HepG2 (cell line): Measurements from ENCODE around the gene ASXL1. TPM values are rescaled to one million over a fixed set of nuclear protein-coding genes. Genes with fewer than 3 reads are reported as not detected.
A peak's percentile ranks its signal among the peaks of the same experiment; 100 is the strongest.

Experiments used
- ATAD3A ChIP-seq: sonication (generic); formaldehyde crosslinking; IDR thresholded peaks from 2 replicates; pipeline ENCODE4 v1.4.0; 2020; ENCODE audit warnings: missing genetic modification reagents
- HNF4A ChIP-seq: sonication (generic); formaldehyde crosslinking; IDR thresholded peaks from 2 replicates; pipeline ENCODE4 v1.4.0; 2020; ENCODE audit warnings: missing genetic modification reagents
- HNRNPL ChIP-seq: fragments of 200-400 bp; formaldehyde crosslinking; IDR thresholded peaks from 2 replicates; pipeline ENCODE4 v1.6.1; 2017; ENCODE audit warnings: mild to moderate bottlenecking, low read depth, low read length
- HOXA3 ChIP-seq: sonication (generic); formaldehyde crosslinking; IDR thresholded peaks from 2 replicates; pipeline ENCODE4 v1.5.0; 2020; ENCODE audit warnings: missing genetic modification reagents
- JUNB ChIP-seq: sonication (generic); formaldehyde crosslinking; IDR thresholded peaks from 2 replicates; pipeline ENCODE4 v1.8.0; 2022; ENCODE audit warnings: missing genetic modification reagents, mild to moderate bottlenecking, borderline replicate concordance
- KDM3A ChIP-seq: IDR thresholded peaks from 2 replicates; pipeline ENCODE4 v1.6.1; 2018; ENCODE audit warnings: low read depth, missing compliant biosample characterization
- KLF6 ChIP-seq: IDR thresholded peaks from 2 replicates; pipeline ENCODE4 v1.8.0; 2016; ENCODE audit warnings: missing biosample characterization, missing genetic modification reagents
- NR2C2 ChIP-seq: sonication (generic); formaldehyde crosslinking; IDR thresholded peaks from 2 replicates; pipeline ENCODE4 v1.4.0; 2020; ENCODE audit warnings: missing genetic modification reagents, mild to moderate bottlenecking, moderate library complexity, borderline replicate concordance
- PHF20 ChIP-seq: sonication (generic); formaldehyde crosslinking; IDR thresholded peaks from 2 replicates; pipeline ENCODE4 v1.5.0; 2020; ENCODE audit warnings: mild to moderate bottlenecking, missing genetic modification reagents
- ZNF260 ChIP-seq: sonication (generic); formaldehyde crosslinking; IDR thresholded peaks from 2 replicates; pipeline ENCODE4 v1.4.0; 2020; ENCODE audit warnings: missing genetic modification reagents, low read depth, mild to moderate bottlenecking, borderline replicate concordance
- ZNF563 ChIP-seq: sonication (generic); formaldehyde crosslinking; IDR thresholded peaks from 2 replicates; pipeline ENCODE4 v1.8.0; 2022; ENCODE audit warnings: mild to moderate bottlenecking, moderate library complexity, missing genetic modification reagents
- ZNF629 ChIP-seq: sonication (generic); formaldehyde crosslinking; conservative IDR thresholded peaks from 2 replicates; pipeline ENCODE4 v1.5.0; 2020; ENCODE audit warnings: missing genetic modification reagents
- polyA plus RNA-seq, 8 experiments: library from polyadenylated mRNA; depleted of rRNA in 3 of 8; stranded (reverse) in 7 of 8; unstranded in 1 of 8; fragments of >200 nt; fragmentation: Illumina TruSeq in 4 of 8; extraction: Trizol in 4 of 8; gene quantifications; 2 replicates each; pipeline versions ENCODE4 v1.2.1 to v1.2.3, GENCODE V29; 2011 to 2016; ENCODE audit warnings: low read depth in 4 of 8, missing spikeins in 1 of 8, mixed read lengths in 1 of 8; ENCODE audit not compliant: insufficient read depth in 1 of 8
- total RNA-seq, 5 experiments: library from RNA; depleted of rRNA; stranded (reverse); fragments of >200 nt; fragmentation: Illumina TruSeq; extraction: Trizol; gene quantifications; 2 replicates each; pipeline ENCODE4 v1.2.3, GENCODE V29; 2016; ENCODE audit warnings: low read depth in 1 of 5
- TF ChIP-seq, protein P1 (sequence below): sonication (generic); formaldehyde crosslinking; conservative IDR thresholded peaks from 2 replicates; pipeline ENCODE4 v1.4.0; 2020; ENCODE audit warnings: missing genetic modification reagents
- TF ChIP-seq, protein P2 (sequence below): sonication (generic); formaldehyde crosslinking; IDR thresholded peaks from 2 replicates; pipeline ENCODE4 v1.4.0; 2020; ENCODE audit warnings: missing genetic modification reagents, borderline replicate concordance
- TF ChIP-seq, protein P3 (sequence below): IDR thresholded peaks from 2 replicates; pipeline ENCODE4 v1.6.1; 2016; ENCODE audit warnings: mild to moderate bottlenecking
- TF ChIP-seq, protein P4 (sequence below): sonication (generic); formaldehyde crosslinking; IDR thresholded peaks from 2 replicates; pipeline ENCODE4 v1.8.0; 2022; ENCODE audit warnings: mild to moderate bottlenecking, missing genetic modification reagents, moderate library complexity
- TF ChIP-seq, protein P5 (sequence below): sonication (generic); formaldehyde crosslinking; IDR thresholded peaks from 2 replicates; pipeline ENCODE4 v1.4.0; 2020; ENCODE audit warnings: mild to moderate bottlenecking, missing genetic modification reagents, borderline replicate concordance

Gene ASXL1
- total and polyA plus RNA-seq, 2 of the 13 experiments (the other 11 are each of a cell fraction or from before 2014, with no cell fraction given), result 62.1 to 74.8 TPM

DNA sequence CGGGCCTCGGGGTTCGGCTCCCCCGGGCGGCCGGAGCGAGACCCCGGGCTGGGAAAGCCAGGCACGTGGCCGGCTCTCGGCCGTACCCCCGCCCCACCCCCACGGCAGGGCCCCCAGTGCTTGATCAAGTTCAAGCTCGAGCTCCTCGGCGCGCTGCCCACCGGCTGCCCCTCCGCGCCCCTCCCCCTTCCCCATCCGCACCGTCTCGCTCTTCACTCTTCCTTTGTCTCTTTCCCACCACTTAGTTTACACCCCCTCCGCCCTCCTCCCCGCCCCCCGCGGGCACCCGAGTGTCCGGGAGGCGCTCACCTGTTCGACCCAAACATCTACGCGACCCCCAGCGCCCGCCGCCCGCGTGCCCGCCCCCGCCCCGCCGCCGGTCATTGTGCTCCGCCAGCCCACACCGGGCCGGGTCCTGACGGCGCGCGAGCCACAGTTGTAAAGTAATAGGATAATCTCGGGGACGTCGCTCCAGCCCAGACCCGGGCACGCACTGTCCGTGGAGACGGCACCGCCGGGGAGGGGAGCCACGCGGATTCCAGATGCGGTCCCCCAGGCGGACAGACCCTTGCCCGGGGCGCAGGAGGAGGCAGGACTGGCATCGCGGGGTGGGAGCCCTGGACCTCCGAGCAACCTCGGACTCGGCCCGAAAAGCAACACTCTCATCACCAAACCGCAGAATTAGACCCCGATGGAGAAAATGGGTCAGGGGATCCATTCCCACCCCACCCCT, 126.3 kb downstream of the ASXL1 start (continued):
- TF ChIP-seq KLF6 (CRISPR knock-in tag), result no peak
- no peak for TF ChIP-seq HNF4A
- TF ChIP-seq ATAD3A (CRISPR knock-in tag), result no peak
- TF ChIP-seq, protein P1, sequence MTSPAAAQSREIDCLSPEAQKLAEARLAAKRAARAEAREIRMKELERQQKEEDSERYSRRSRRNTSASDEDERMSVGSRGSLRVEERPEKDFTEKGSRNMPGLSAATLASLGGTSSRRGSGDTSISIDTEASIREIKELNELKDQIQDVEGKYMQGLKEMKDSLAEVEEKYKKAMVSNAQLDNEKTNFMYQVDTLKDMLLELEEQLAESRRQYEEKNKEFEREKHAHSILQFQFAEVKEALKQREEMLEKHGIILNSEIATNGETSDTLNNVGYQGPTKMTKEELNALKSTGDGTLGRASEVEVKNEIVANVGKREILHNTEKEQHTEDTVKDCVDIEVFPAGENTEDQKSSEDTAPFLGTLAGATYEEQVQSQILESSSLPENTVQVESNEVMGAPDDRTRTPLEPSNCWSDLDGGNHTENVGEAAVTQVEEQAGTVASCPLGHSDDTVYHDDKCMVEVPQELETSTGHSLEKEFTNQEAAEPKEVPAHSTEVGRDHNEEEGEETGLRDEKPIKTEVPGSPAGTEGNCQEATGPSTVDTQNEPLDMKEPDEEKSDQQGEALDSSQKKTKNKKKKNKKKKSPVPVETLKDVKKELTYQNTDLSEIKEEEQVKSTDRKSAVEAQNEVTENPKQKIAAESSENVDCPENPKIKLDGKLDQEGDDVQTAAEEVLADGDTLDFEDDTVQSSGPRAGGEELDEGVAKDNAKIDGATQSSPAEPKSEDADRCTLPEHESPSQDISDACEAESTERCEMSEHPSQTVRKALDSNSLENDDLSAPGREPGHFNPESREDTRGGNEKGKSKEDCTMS (CRISPR knock-in tag), result no peak
- TF ChIP-seq HNRNPL, result no peak; the same call in 1 of the 2 replicates
- no peak for TF ChIP-seq ZNF629
- TF ChIP-seq, protein P2, sequence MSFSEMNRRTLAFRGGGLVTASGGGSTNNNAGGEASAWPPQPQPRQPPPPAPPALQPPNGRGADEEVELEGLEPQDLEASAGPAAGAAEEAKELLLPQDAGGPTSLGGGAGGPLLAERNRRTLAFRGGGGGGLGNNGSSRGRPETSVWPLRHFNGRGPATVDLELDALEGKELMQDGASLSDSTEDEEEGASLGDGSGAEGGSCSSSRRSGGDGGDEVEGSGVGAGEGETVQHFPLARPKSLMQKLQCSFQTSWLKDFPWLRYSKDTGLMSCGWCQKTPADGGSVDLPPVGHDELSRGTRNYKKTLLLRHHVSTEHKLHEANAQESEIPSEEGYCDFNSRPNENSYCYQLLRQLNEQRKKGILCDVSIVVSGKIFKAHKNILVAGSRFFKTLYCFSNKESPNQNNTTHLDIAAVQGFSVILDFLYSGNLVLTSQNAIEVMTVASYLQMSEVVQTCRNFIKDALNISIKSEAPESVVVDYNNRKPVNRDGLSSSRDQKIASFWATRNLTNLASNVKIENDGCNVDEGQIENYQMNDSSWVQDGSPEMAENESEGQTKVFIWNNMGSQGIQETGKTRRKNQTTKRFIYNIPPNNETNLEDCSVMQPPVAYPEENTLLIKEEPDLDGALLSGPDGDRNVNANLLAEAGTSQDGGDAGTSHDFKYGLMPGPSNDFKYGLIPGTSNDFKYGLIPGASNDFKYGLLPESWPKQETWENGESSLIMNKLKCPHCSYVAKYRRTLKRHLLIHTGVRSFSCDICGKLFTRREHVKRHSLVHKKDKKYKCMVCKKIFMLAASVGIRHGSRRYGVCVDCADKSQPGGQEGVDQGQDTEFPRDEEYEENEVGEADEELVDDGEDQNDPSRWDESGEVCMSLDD, result no peak
- TF ChIP-seq, protein P3, sequence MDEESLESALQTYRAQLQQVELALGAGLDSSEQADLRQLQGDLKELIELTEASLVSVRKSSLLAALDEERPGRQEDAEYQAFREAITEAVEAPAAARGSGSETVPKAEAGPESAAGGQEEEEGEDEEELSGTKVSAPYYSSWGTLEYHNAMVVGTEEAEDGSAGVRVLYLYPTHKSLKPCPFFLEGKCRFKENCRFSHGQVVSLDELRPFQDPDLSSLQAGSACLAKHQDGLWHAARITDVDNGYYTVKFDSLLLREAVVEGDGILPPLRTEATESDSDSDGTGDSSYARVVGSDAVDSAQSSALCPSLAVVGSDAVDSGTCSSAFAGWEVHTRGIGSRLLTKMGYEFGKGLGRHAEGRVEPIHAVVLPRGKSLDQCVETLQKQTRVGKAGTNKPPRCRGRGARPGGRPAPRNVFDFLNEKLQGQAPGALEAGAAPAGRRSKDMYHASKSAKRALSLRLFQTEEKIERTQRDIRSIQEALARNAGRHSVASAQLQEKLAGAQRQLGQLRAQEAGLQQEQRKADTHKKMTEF (CRISPR knock-in tag), result 0 out of 2 replicates have a peak, but pooled peaks have one; percentile 52
- TF ChIP-seq NR2C2, result no peak
- TF ChIP-seq KDM3A (CRISPR knock-in tag), result no peak; the same call in 1 of the 2 replicates
- TF ChIP-seq, protein P4, sequence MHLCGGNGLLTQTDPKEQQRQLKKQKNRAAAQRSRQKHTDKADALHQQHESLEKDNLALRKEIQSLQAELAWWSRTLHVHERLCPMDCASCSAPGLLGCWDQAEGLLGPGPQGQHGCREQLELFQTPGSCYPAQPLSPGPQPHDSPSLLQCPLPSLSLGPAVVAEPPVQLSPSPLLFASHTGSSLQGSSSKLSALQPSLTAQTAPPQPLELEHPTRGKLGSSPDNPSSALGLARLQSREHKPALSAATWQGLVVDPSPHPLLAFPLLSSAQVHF (CRISPR knock-in tag), result no peak
- no peak for TF ChIP-seq JUNB
- no peak for TF ChIP-seq ZNF260 (CRISPR knock-in tag)
- no peak for TF ChIP-seq PHF20
- no peak for TF ChIP-seq ZNF563 (CRISPR knock-in tag)
- TF ChIP-seq HOXA3 (CRISPR knock-in tag), result no peak; the same call in 1 of the 2 replicates
- TF ChIP-seq, protein P5, sequence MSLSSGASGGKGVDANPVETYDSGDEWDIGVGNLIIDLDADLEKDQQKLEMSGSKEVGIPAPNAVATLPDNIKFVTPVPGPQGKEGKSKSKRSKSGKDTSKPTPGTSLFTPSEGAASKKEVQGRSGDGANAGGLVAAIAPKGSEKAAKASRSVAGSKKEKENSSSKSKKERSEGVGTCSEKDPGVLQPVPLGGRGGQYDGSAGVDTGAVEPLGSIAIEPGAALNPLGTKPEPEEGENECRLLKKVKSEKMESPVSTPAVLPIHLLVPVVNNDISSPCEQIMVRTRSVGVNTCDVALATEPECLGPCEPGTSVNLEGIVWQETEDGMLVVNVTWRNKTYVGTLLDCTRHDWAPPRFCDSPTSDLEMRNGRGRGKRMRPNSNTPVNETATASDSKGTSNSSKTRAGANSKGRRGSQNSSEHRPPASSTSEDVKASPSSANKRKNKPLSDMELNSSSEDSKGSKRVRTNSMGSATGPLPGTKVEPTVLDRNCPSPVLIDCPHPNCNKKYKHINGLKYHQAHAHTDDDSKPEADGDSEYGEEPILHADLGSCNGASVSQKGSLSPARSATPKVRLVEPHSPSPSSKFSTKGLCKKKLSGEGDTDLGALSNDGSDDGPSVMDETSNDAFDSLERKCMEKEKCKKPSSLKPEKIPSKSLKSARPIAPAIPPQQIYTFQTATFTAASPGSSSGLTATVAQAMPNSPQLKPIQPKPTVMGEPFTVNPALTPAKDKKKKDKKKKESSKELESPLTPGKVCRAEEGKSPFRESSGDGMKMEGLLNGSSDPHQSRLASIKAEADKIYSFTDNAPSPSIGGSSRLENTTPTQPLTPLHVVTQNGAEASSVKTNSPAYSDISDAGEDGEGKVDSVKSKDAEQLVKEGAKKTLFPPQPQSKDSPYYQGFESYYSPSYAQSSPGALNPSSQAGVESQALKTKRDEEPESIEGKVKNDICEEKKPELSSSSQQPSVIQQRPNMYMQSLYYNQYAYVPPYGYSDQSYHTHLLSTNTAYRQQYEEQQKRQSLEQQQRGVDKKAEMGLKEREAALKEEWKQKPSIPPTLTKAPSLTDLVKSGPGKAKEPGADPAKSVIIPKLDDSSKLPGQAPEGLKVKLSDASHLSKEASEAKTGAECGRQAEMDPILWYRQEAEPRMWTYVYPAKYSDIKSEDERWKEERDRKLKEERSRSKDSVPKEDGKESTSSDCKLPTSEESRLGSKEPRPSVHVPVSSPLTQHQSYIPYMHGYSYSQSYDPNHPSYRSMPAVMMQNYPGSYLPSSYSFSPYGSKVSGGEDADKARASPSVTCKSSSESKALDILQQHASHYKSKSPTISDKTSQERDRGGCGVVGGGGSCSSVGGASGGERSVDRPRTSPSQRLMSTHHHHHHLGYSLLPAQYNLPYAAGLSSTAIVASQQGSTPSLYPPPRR (CRISPR knock-in tag), result 0 out of 2 replicates have a peak, but pooled peaks have one; percentile 12
